NCI-H446 treated with DMSO at 0.1 percent for 48 hours (cell line): Measurements from ENCODE around the gene VAV2.

Source experiments
- DNase-seq: peaks from one replicate; lab custom pipeline; 2025; lab: John Stamatoyannopoulos, UW

VAV2 gene

GRCh38 chr9:133796562-133796961, 195.6 kb downstream of the VAV2 start:
- DNase-seq, result no peak

GRCh38 chr9:133795049-133795448, 197.1 kb downstream of the VAV2 start:
- DNase-seq, result no peak

DNA sequence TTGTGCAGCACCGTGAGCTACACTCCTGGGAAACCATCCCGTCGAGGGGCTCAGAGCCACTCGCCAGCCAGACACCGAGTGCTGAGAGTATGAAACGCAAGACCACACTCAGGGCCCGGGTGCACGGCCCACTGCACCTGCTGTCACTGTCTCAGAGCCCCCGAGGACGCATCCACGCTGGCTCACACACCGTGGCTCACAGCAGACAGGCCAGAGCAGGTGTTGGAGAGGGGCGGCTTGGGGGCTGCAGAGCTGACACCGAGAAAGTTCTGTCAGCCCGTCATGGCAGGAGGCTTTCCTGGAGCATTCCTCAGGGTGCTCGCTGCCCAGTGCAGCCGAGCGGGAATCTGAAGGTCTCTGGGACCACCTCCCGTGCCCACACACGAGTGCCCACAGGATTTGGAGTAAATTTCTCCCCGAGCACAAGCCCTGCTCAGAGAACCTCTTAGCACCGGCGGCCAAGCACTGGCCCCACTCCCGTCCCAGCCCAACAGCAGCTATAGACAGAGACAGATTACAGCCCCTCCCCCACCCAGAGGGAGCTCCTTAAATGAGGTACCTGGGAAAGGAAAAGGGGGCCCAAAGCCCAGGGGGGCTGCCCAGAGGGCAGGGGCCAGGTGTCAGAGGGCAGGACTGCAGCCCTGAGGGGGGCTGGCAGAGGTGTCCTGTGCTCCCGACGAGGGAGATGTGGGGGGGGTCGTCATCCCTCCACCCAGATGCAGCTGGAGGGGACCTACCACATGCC, 197.9 kb downstream of the VAV2 start:
- DNase-seq, result no peak

DNA sequence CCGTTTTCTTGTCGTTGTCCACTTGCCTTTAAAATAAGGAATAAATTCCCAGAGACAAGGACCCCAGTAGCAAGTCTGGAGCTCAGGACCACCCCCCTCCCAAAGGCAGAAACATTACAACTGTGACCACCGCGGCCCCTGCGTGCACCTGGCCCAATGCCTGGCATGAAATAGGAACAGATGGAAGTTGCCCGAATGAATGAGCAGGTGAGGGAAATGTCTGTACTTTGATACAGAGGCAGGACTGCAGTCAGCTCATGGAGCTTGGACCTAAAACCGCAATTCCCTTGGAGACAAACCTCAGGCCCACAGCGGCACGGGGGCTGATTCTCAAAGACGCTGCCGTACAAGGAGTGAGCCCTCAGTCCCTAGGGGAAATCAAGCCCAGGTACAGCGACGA, 198.7 kb downstream of the VAV2 start:
- no peak for DNase-seq

- no peak for DNase-seq
Measured at GRCh38 chr9:133792721-133793470, 199.2 kb downstream of the VAV2 start.

GRCh38 chr9:133791735-133792649, 200.1 kb downstream of the VAV2 start:
- DNase-seq, result no peak

- DNase-seq, result no peak
Measured at GRCh38 chr9:133791069-133791468, 201.1 kb downstream of the VAV2 start.

GRCh38 chr9:133789778-133790177, 202.3 kb downstream of the VAV2 start:
- DNase-seq, result no peak

DNA sequence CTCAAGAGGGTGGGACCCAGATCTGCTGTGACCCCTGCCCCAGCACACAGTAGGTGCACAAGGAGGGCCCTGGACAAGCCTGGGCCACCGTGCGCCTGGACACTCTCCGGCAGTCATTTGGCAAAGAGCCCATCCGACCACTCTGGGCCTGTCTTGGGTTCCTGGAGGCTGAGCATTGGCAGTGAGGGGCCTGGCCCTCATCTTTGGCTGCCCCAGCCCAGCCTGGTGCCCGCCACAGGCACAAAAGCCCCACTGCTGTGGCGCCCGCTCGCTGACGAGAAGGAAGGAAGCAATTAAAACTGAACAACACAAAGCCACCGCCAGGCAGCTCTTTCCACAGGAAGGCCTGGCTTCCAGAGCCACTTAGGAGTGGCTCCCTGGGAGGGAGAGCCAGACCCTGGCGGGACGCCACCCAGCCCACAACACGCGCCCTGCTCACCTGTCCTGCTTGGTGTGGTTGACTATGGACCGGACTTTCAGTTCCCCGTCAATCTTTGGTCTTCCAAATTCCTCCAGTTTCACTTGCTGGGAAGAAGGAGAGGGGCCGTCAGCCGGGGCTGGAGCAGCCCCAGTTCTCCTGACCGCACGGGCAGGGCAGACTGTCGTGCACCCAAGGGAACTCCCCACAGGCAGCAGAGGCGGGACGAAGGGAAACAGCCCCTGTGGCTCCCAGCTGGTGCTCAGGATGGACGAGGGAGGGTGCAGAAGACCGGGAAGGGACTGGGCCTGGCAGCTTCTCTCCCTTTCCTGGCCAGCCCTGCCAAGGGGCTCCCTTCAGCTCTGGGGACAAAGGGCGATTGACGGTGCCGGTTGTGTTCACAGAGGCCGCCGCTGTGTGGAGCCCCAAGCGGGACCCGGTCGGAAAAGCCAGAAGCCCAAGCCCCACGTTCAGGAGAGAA, 203.1 kb downstream of the VAV2 start:
- DNase-seq, result no peak

GRCh38 chr9:133788045-133788818, 203.9 kb downstream of the VAV2 start:
- no peak for DNase-seq

DNA sequence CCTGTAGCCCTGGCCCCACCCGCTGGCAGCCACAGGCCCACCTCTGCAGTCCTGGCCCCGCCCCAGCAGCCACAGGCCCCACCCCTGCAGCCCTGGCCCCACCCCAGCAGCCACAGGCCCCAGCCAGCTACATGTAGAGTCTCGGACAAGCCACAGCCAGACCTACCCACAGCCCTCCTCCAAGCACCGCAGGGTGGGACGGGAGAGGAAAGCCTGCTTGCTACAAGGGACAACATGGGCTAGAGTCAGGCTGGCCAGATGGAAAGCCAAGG, 204.4 kb downstream of the VAV2 start:
- no peak for DNase-seq

DNA sequence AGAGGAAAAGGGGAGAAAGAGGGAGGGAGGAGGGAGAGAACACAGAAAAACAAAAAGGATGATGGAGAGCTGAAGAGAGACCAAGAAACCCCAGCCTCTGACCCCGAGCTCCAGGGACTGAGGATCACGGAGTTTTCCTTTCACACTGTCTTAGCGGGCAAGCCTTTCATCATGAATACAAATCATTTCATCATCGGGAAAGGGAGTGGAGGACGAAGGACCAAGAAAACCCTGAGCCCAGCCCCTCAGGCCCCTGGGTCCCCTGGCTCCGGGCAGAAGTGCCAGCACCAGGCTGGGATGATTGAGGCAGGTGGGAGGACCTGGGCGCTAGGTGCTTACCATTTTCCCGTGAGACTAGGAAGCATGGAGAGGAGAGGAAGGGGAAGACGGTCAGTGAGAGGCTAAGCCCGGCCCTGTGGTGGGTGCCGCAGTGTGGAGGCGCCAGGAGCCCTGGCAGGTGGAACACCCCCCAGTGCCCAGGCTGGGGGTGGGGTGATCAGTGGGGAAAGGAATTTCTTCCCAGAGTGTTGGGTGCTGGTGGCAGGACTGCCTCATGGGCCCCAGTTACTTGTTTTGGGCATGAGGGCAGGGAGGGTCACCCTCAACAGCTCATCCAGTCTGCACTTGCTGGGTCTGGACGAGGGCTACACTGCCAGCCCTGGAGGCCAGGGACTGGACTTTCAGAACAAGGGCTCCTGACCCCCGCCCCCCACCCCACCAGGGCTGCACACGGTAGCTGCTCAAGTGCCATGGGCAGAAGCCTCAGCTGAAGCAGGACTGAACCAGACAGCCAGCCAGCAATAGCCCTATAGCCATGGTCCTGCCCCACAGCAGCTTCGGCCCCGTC, 205.0 kb downstream of the VAV2 start:
- DNase-seq, result no peak

DNA sequence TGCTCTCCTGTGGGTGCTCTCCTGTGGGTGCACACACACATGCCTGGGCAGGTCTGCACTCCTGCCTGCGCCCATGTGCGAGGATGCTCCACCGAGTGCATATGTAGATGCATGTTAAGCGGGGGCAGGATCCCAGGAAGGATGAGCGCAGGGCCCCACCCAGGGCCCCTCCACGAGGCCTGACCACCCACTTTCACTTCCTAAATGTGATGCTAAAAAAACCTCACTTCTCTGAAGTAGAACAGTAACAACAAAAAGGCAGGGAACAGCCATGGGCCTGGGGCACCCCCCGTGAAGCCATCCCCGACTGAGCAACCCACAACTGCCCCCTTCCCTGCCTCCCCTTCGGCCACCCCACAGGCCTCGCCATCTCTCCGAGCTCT, 205.8 kb downstream of the VAV2 start:
- DNase-seq, result no peak

GRCh38 chr9:133785753-133786370, 206.3 kb downstream of the VAV2 start:
- no peak for DNase-seq

DNA sequence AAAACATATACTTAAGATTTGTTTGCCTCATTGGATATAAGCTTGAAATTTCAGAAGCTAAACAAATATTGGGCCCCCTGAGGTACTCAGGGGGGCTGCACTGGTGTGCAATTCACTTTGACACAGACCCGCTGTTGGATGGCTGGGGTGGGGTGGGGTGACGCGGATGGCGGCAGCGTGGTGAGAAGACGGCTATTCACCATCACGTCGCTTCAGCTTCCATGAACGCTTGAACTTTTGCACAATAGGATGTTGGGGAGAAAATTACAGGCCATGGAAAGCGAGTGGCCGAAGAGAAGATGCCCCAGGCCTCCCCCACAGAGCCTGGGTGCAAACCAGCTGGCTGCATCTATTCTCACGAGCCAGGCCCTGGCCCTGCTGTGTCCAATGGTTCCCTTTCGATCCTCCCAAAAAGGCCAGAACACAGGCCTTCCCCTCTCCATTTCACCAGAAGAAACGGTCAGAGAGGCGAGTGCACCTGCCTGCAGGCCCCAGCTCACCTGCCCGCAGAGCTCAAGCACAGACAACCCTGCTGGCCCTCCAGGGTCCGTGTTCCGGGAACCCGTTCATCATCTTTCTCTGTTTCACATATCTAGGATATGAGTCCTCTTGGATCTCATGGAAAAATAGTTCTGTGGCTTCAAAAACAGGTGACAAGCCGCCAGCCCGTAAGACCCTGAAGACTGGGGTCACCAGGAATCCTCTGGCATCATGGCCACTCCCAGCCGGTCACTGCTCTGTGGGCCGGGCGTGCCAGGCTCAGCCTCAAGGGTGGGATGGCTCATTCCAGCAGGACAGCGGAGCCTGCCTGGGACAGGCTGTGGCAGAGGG, 207.2 kb downstream of the VAV2 start:
- no peak for DNase-seq

- DNase-seq, result no peak
Measured at GRCh38 chr9:133783331-133783731, 208.8 kb downstream of the VAV2 start.

GRCh38 chr9:133782157-133783130, 209.7 kb downstream of the VAV2 start:
- no peak for DNase-seq

DNA sequence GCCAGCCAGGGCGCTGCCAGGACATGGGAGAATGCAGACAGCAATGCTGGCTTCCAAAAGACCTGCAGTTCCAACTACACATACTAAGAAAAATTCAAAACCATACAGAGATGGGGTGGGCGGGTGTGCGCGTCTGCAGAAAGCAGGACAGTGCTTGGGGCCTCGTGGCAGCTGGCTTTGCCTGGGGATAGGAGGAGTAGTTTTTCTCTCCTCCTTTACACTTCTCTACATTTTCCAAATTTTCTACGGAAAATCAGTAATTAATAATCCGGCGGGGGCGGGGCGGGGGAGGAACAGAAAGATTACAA, 210.3 kb downstream of the VAV2 start:
- no peak for DNase-seq
